Prostate gland (tissue), 2 donors: ENCODE data around the gene PDE10A.

ENCODE experiments used
- CTCF ChIP-seq, 4 experiments: fragments of 200-600 bp in 2 of 4; fragments of 450-650 bp in 2 of 4; sonication (generic) in 2 of 4; IDR thresholded peaks; 1 replicate in 3 of 4; 2 replicates in 1 of 4; pipeline ENCODE4 v1.5.1; 2016 to 2019; ENCODE audit warnings: antibody characterized with exemption in 4 of 4, mild to moderate bottlenecking in 2 of 4, moderate library complexity in 2 of 4
- POLR2A ChIP-seq: fragments of 450-650 bp; IDR thresholded peaks from one replicate; pipeline ENCODE4 v1.6.1; 2016; ENCODE audit warnings: antibody characterized with exemption, mild to moderate bottlenecking

- no peak for TF ChIP-seq CTCF (IDR thresholded peaks at IDR 0.05)
- no peak for TF ChIP-seq POLR2A
These were observed 22.2 kb downstream of the PDE10A start for GRCh38 chr6:165640806-165641205.
